ENCODE data around the gene VAV1. TPM values are rescaled to one million over a fixed set of nuclear protein-coding genes. Genes with fewer than 3 reads are reported as not detected.
"Not testable (repeated sequence)": the region's sequence is repeated elsewhere in the genome, so short reads cannot be mapped to it uniquely, and the experiment has no call there.

Gene VAV1
- total and polyA plus RNA-seq, 4 donors: 0.60 to 13.3 (median 4.1) TPM

DNA sequence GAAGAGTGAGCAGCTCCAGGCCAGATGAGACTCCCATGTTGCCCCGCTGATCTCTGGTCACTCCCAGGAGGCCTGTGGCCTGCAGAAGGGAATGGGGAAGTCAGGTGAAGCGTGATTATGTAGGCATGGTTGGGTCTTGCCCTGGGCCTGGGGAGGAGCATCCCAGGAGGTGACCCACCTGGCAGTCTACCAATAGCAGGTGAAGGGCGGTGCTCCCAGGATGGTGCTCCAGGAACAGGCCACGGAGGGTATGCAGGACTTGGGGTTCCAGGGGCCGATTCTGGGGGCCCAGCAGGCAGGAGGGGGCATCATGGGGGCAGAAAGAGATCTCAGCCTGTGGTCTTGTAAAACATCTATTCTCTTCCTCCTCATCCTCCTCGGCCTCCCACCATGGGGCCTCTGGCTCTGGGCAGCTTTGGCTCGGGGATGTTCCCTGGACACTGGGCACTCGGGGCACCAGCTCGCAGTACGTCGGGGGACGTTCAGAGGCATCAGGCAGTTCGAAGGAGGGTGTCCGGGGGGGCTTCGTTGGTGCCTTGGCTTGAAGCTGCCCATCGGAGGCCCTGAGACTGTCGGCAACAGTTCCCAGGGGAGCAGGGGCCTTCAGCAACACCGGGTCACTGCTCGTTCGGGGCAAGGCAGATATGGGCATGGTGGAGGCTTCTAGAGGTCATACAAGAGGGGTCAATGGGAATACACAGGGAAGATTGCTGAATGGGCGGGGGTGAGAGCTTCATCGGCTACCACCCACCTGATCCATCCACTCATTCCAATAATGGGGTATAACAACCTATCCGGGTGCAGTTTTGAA is 17.6 kb upstream of the VAV1 start (continued):
- TF ChIP-seq, protein P1, sequence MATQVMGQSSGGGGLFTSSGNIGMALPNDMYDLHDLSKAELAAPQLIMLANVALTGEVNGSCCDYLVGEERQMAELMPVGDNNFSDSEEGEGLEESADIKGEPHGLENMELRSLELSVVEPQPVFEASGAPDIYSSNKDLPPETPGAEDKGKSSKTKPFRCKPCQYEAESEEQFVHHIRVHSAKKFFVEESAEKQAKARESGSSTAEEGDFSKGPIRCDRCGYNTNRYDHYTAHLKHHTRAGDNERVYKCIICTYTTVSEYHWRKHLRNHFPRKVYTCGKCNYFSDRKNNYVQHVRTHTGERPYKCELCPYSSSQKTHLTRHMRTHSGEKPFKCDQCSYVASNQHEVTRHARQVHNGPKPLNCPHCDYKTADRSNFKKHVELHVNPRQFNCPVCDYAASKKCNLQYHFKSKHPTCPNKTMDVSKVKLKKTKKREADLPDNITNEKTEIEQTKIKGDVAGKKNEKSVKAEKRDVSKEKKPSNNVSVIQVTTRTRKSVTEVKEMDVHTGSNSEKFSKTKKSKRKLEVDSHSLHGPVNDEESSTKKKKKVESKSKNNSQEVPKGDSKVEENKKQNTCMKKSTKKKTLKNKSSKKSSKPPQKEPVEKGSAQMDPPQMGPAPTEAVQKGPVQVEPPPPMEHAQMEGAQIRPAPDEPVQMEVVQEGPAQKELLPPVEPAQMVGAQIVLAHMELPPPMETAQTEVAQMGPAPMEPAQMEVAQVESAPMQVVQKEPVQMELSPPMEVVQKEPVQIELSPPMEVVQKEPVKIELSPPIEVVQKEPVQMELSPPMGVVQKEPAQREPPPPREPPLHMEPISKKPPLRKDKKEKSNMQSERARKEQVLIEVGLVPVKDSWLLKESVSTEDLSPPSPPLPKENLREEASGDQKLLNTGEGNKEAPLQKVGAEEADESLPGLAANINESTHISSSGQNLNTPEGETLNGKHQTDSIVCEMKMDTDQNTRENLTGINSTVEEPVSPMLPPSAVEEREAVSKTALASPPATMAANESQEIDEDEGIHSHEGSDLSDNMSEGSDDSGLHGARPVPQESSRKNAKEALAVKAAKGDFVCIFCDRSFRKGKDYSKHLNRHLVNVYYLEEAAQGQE (IDR thresholded peaks at IDR 0.05): no peak
- TF ChIP-seq FOXA1 (IDR thresholded peaks at IDR 0.05): no peak
- no peak for TF ChIP-seq NR2F2 (IDR thresholded peaks at IDR 0.05)

DNA sequence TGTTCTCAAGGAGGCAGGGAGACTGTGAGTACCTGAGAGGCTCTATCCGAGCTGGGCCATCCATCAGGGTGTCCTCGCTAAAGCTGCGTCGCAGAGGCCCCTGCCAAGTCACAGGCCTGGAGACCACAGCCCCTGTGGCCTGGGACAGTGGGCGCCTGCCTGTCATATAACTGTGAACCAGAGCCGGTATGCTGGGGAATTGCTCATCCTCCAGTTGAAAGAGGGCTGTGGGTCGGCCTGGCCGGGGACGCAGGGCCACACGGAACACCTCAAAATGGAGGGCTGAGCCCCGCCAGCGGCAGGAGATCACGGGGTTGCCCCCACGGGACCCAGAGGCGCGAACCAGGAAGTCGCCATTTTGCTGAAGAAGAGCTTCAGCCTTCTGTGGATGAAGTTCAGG is 11.9 kb upstream of the VAV1 start:
- TF ChIP-seq HNF4A (conservative IDR thresholded peaks at IDR 0.05): no peak
- TF ChIP-seq YY1 (IDR thresholded peaks at IDR 0.05): no peak
- TF ChIP-seq, protein P2, sequence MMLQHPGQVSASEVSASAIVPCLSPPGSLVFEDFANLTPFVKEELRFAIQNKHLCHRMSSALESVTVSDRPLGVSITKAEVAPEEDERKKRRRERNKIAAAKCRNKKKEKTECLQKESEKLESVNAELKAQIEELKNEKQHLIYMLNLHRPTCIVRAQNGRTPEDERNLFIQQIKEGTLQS (IDR thresholded peaks at IDR 0.05): no peak
- TF ChIP-seq, protein P3, sequence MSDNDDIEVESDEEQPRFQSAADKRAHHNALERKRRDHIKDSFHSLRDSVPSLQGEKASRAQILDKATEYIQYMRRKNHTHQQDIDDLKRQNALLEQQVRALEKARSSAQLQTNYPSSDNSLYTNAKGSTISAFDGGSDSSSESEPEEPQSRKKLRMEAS (IDR thresholded peaks at IDR 0.05): no peak
- TF ChIP-seq NR2F2 (IDR thresholded peaks at IDR 0.05): no peak
- TF ChIP-seq, protein P4, sequence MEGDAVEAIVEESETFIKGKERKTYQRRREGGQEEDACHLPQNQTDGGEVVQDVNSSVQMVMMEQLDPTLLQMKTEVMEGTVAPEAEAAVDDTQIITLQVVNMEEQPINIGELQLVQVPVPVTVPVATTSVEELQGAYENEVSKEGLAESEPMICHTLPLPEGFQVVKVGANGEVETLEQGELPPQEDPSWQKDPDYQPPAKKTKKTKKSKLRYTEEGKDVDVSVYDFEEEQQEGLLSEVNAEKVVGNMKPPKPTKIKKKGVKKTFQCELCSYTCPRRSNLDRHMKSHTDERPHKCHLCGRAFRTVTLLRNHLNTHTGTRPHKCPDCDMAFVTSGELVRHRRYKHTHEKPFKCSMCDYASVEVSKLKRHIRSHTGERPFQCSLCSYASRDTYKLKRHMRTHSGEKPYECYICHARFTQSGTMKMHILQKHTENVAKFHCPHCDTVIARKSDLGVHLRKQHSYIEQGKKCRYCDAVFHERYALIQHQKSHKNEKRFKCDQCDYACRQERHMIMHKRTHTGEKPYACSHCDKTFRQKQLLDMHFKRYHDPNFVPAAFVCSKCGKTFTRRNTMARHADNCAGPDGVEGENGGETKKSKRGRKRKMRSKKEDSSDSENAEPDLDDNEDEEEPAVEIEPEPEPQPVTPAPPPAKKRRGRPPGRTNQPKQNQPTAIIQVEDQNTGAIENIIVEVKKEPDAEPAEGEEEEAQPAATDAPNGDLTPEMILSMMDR (IDR thresholded peaks at IDR 0.05; ENCODE audit: low read depth, low read length, missing input control): no peak
- WGBS: 97% methylated on average over 17 of the region's 17 CpGs
- no peak for DNase-seq (ENCODE audit: low spot score)

DNA sequence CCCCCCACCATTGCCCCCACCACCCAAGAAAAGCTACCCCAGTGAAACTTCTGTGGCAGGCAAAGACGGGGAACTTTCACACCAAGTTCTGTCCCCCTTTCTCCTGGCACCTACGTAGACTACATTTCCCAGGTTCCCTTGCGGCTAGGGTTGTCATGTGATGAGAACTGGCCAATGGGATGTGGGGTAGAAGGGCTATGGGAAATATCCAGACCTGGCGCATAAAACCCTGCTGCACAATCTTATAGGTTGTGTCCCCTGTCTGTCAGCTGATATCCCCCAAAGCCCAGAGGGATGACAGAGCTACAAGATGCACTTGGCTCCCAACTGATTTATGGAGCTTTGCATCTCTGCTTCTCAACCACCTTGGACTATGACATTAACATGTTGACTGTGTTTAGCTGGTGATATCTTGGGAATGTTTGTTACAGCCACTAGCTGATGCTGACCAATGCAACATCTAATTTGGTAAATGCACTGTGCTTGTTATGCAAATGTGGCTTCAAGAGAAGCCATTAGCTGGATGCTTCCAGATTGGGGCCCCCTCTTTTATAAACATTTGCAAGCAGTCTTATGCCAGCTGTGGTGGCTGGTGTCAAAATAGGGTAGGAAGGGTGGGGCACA is 11.3 kb upstream of the VAV1 start:
- no peak for TF ChIP-seq HNF4A (conservative IDR thresholded peaks at IDR 0.05)
- no peak for TF ChIP-seq EGR1 (IDR thresholded peaks at IDR 0.05; ENCODE audit: low read depth in 2 of 2)
- TF ChIP-seq, protein P3 (IDR thresholded peaks at IDR 0.05): no peak
- no peak for TF ChIP-seq GABPA (IDR thresholded peaks at IDR 0.05 in 1 of 2, conservative IDR thresholded peaks at IDR 0.05 in 1 of 2)
- TF ChIP-seq RAD21 (IDR thresholded peaks at IDR 0.05): no peak
- no peak for DNase-seq (ENCODE audit: low spot score)
- no peak overlapping the region for H3K9ac ChIP-seq (ENCODE audit: low read depth in 1 of 2, low read length in 2 of 2)
- no peaks in the 10 kb centered on the region for H3K9me3 ChIP-seq (ENCODE audit: control insufficient read depth in 4 of 4, low read length in 3 of 4)
- no peak overlapping the region for H3K4me3 ChIP-seq (ENCODE audit: low read depth in 1 of 3, low read length in 3 of 3)
- peaks cover 0 to 3% (median 0%) of the 10 kb centered on the region in 4 donors for H3K36me3 ChIP-seq (ENCODE audit: control insufficient read depth in 4 of 4, insufficient read depth in 3 of 4, low read depth in 1 of 4, low read length in 3 of 4)
- H3K4me1 ChIP-seq (ENCODE audit: control insufficient read depth in 4 of 4, insufficient read depth in 4 of 4, low read length in 3 of 4): peaks cover 4 to 8% (median 5%) of the 10 kb centered on the region in 4 donors
- no peak overlapping the region for H3K27ac ChIP-seq (ENCODE audit: low read depth in 1 of 2, low read length in 2 of 2)
- H3K27me3 ChIP-seq (ENCODE audit: control insufficient read depth in 4 of 4, insufficient read depth in 4 of 4, low read length in 3 of 4): no peaks in the 10 kb centered on the region
- 78% methylated on average over 4 of the region's 4 CpGs for WGBS

More for the DNA sequence above, 11.9 kb upstream of the VAV1 start:
- Histone ChIP-seq H3K4me1 (ENCODE audit: control insufficient read depth in 4 of 4, insufficient read depth in 4 of 4, low read length in 3 of 4) (peaks cover 0 to 3% (median under 1%) of the 10 kb centered on the region in 4 donors), H3K27me3 (ENCODE audit: control insufficient read depth in 4 of 4, insufficient read depth in 4 of 4, low read length in 3 of 4) (no peaks in the 10 kb centered on the region), H3K4me3 (ENCODE audit: low read depth in 1 of 3, low read length in 3 of 3) (no peak overlapping the region), H3K9me3 (ENCODE audit: control insufficient read depth in 4 of 4, low read length in 3 of 4) (no peaks in the 10 kb centered on the region), H3K9ac (ENCODE audit: low read depth in 1 of 2, low read length in 2 of 2) (no peak overlapping the region), H3K27ac (ENCODE audit: low read depth in 1 of 2, low read length in 2 of 2) (no peak overlapping the region), H3K36me3 (ENCODE audit: control insufficient read depth in 4 of 4, insufficient read depth in 3 of 4, low read depth in 1 of 4, low read length in 3 of 4) (peaks cover 0 to 3% (median 0%) of the 10 kb centered on the region in 4 donors)

DNA sequence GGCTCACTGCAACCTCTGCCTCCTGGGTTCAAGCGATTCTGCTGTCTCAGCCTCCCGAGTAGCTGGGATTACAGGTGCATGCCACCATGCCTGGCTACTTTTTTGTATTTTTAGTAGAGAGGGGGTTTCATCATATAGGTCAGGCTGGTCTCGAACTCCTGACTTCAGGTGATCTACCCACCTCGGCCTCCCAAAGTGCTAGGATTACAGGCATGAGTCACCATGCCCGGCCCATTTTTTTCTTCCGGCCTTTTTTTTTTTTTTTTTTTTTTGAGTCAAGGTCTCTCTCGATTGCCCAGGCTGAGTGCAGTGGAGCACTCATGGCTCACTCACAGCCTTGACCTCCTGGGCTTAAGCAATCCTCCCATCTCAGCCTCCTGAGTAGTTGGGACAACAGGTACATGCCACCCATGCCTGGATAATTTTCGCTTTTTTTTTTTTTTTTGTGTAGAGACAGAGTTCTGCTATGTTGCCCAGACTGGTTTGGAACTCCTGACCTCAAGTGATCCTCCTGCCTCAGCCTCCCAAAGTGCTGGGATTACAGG is 10.2 kb upstream of the VAV1 start:
- not testable (repeated sequence) for DNase-seq (ENCODE audit: low spot score); H3K9ac ChIP-seq (ENCODE audit: low read depth in 1 of 2, low read length in 2 of 2); H3K27me3 ChIP-seq (ENCODE audit: control insufficient read depth in 4 of 4, insufficient read depth in 4 of 4, low read length in 3 of 4); H3K4me3 ChIP-seq (ENCODE audit: low read depth in 1 of 3, low read length in 3 of 3); H3K27ac ChIP-seq (ENCODE audit: low read depth in 1 of 2, low read length in 2 of 2); H3K9me3 ChIP-seq (ENCODE audit: control insufficient read depth in 4 of 4, low read length in 3 of 4); H3K36me3 ChIP-seq (ENCODE audit: control insufficient read depth in 4 of 4, insufficient read depth in 3 of 4, low read depth in 1 of 4, low read length in 3 of 4)
- peaks cover 11 to 20% (median 15%) of the 10 kb centered on the region in 4 donors for H3K4me1 ChIP-seq (ENCODE audit: control insufficient read depth in 4 of 4, insufficient read depth in 4 of 4, low read length in 3 of 4)
- WGBS: 82% methylated on average over 8 of the region's 8 CpGs
